HG02885 (cell line): ENCODE data around the gene FHIP1B.
"Not testable (repeated sequence)": the region's sequence is repeated elsewhere in the genome, so short reads cannot be mapped to it uniquely, and the experiment has no call there.

Experiments used
- ATAC-seq: cut with Tn5 transposase; IDR thresholded peaks from one replicate; pipeline ENCODE4 v1.9.1; 2021; ENCODE audit warnings: mild to moderate bottlenecking; ENCODE audit not compliant: unreplicated experiment, poor library complexity

FHIP1B gene

GRCh38 chr11:6234387-6235107 is at the start of gene FHIP1B:
Gene FHIP1B (minus strand): TSS chr11:6234636. CDS start chr11:6224516, 10,120 bp downstream.
- ATAC-seq, result peak; percentile 93

- no peak for ATAC-seq
Measured at GRCh38 chr11:6283453-6284023, 49.1 kb upstream of the FHIP1B start.

DNA sequence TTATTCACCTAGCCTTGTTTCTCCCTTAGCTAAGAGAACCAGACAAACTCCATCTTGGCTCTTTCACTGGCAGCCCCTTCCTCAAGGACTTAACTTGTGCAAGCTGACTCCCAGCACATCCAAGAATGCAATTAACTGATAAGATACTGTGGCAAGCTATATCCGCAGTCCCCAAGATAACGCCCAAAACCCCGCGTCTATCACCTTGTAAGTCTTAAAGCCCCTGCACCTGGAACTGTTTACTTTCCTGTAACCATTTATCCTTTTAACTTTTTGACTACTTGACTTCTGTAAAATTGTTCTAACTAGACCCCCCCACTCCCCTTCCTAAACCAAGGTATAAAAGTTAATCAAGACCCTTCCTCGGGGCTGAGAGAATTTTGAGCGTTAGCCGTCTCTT is 46.4 kb upstream of the FHIP1B start:
- ATAC-seq, result not testable (repeated sequence)

- ATAC-seq, result no peak
Measured at GRCh38 chr11:6273188-6273587, 38.8 kb upstream of the FHIP1B start.

DNA sequence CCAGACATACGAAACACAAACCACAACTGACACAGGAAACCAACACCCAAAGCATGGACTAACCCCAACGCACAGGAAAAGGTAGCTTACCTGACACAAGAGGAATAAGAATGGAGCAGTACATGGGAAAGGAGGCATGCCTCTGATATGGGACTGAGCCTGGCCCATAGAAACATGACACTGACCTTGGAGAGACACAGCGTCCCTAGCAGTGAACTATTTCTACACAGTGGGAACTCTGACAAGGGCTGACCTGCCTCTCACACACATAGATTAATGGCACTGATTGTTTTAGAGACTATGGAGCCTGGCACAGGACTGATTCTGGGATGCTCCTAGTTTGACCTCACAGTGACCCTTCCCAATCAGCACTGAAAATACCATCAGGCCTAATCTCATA is 37.2 kb upstream of the FHIP1B start:
- no peak for ATAC-seq

DNA sequence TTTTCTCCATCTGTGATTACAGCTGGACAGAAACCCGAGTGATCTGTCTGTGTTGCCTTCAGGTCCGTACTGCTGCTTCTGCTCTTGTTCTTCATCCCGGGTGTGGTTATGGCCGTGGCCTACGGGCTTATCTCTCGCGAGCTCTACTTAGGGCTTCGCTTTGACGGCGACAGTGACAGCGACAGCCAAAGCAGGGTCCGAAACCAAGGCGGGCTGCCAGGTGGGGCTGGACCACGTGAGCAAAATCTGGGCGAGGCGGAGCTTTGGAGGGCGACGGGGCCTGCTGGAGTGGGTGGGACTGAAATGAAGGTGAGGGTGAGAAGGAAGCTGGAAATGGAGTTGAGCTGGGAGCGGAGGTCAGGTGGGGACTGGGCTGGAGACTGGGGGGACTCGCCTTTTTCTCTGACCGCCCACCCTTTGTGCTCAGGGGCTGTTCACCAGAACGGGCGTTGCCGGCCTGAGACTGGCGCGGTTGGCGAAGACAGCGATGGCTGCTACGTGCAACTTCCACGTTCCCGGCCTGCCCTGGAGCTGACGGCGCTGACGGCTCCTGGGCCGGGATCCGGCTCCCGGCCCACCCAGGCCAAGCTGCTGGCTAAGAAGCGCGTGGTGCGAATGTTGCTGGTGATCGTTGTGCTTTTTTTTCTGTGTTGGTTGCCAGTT is 36.3 kb upstream of the FHIP1B start:
- no peak for ATAC-seq

GRCh38 chr11:6269994-6270393 is 35.6 kb upstream of the FHIP1B start:
- no peak for ATAC-seq

DNA sequence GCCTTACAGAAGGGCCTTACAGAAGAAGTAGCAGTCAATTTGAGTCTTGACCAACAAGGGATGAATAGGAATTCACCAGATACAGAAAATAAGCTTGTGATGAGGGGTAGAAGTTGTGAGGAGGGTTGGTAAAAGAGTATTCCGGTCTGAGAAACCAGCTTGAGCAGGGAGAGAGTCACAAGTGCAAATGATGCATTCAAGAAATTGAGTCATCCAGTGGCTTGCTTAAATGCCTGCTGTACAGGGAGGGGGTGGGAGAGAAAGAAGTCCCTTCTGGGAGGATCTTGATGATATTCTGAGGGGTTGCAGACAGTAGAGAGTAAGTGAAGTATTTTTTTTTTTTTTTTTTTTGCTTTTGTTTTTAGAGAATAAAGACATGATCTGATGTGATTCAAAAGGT is 34.4 kb upstream of the FHIP1B start:
- no peak for ATAC-seq

- no peak for ATAC-seq
Measured at GRCh38 chr11:6263662-6264061, 29.2 kb upstream of the FHIP1B start.

DNA sequence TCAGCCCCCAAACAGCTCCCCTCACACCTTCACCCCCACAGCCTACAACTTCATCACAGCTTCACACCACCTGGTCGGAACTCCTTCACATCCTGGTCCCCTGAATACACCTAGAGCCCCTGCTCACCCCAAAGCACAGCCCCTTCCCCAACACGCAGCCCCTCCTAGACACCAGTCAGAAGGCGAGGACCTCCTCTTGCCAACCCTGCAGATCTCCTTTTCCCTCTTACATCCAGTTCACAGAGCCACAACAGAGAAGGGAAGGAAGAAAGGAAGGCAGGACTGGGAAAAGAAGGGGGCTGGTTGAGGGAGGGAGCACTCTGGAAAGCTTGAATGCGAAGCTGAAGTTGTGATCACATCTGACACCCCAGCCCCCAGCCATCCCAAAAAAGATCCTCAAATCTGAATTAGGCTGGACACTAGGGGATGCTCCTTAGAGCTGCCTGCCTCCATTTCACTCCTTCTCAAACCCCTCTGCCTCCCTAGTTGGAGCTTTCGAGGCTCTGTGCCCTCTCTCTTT is 25.8 kb upstream of the FHIP1B start:
- no peak for ATAC-seq

DNA sequence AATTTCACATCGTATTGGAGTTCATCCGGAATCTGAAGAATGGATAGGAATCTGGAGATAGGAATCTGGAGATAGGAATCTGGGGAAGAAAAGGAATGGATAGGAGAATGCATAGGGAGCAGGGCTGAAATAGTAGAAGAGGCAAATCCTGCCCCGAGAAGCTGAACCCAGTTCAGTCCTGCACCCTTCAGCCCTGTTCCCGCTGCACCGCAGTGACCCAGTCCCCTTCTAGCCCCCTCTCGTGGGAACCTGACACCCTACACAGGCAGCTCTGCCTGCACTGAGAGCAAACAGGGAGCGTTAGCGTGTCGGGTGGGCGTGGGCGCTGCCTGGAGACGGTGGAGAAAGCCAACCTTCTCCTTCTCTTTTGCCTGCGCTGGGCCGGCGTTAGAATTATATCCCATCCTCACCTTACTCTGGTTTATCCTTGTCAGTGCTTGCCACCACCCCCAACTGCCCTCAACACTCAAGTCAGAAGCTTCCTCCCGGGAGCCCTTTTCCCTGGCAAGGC is 24.2 kb upstream of the FHIP1B start:
- ATAC-seq, result no peak

DNA sequence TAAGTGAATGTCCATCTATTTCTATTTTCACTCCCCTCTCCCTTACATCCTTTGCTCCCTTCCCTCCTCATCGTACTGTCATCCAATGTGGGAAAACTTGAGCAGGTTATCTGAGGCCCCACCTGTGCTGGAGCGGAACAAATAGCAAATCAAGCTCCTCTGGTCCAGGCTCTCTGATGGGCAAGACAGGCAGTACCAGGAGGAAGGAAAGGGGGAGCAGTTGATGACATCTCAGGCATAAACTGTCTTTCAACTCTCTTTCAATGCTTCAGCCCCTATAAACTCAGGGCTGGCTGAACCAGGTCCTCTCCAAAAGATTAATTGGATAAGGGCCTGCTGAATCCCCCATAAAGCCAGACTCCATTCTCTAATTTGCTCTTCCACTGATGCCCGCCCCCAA is 23.7 kb upstream of the FHIP1B start:
- ATAC-seq, result no peak

- ATAC-seq, result no peak
Measured at GRCh38 chr11:6253197-6253596, 18.8 kb upstream of the FHIP1B start.

DNA sequence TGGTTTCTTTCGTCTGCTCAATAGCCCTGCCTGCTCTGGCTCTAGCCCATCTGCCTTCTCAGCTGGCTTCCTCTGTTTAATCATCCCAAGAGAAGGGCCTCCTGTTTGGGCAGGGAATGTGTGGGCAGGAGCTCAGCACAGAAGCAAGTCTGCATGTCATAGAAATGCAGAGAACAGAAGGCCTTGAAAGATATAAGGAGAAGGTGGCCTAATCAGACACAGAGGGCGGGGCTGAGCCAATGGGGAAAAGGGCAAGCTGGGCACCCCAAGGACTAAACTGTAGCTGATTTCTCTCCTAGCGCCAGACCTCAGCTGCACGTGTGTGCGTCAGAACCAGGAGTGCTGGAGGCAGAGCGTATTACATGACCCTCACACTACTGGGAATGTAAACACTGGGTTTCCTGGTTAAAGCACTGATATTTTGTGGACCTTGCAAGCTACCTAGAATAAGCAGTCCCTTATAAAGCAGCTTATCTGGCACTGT is 17.6 kb upstream of the FHIP1B start:
- ATAC-seq, result no peak

DNA sequence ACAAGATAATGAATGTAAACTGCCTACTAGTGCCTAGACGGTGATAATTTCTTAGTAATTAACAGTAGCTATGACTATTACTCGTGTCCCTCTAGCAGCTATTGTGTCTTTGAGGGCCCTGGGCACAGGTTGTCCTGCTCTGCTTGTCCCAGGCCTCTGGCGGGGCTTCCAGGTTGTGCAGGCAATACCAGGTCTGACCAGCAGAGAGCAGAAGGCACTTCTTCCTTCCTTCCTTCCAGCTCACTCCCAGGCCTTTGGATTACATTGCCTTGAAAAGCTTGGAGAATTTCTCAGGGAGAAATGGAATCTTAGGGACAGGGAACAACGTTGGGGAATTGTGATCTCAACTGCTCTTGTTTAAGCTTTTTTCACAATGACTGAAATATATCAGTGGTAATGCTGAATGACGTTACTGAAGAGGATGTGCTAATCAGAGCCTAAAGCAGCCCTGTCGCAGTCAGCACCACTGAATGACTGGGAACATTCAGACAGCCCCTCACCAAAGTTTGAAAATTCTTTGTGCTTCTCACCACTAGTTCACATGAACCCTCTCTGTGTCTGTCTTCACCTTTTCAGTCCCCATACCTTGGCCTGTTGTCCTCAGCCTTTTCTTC is 16.8 kb upstream of the FHIP1B start:
- ATAC-seq, result peak; percentile 95

- no peak for ATAC-seq
Measured at GRCh38 chr11:6249770-6250555, 15.5 kb upstream of the FHIP1B start.

GRCh38 chr11:6248897-6249296 is 14.5 kb upstream of the FHIP1B start:
- not testable (repeated sequence) for ATAC-seq

GRCh38 chr11:6248248-6248647 is 13.8 kb upstream of the FHIP1B start:
- ATAC-seq, result no peak

DNA sequence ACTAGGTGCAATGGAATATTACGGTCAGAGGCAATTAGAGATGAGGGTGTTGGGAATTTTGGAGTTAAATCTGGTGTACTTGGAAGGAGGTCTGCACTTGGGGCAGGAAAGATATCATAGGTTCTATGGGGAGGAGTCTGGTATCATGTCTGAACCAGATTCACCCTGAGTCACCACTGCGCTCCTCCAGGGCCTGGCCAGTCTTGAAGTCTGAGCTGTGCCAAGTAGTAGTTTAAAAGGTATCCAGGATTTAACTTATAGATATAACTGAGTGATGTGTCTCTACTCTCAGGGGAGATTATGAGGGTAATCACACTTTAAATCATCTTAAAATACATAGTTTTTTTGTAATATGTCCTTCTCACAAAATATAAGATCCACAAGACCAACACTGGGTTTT is 11.1 kb upstream of the FHIP1B start:
- no peak for ATAC-seq

DNA sequence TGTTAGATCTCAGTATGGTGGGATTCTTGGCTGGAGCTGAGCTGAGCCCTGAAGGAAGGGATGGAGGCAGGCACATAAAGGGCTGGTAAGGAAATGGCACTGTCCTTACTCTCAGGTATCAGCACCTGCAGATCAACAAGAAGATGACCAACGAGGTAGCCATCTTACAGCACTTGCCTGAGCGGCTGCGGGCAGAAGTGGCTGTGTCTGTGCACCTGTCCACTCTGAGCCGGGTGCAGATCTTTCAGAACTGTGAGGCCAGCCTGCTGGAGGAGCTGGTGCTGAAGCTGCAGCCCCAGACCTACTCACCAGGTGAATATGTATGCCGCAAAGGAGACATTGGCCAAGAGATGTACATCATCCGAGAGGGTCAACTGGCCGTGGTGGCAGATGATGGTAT is 6.9 kb upstream of the FHIP1B start:
- no peak for ATAC-seq
